Caco-2 (cell line): ENCODE data around the gene GRIK3. TPM values are rescaled to one million over a fixed set of nuclear protein-coding genes. Genes with fewer than 3 reads are reported as not detected.

ENCODE experiments used
- BruUV-seq: library from RNA; stranded (reverse); fragments of 400-500 nt; replicated peaks from 2 replicates; lab custom pipeline; 2021; lab: Mats Ljungman, UMichigan
- CTCF ChIA-PET: fragments of 300-600 bp; sonication (Branson Sonifier 250); formaldehyde crosslinking; loops from one replicate; lab custom pipeline; 2022; ENCODE audit warnings: antibody characterized with exemption; lab: Charles Lee
- POLR2A ChIA-PET: fragments of 300-600 bp; sonication (Branson Sonifier 250); formaldehyde crosslinking; loops from one replicate; lab custom pipeline; 2022; ENCODE audit warnings: antibody characterized with exemption; lab: Charles Lee
- DNase-seq, 2 experiments: peaks; one replicate each; pipeline versions ENCODE4 v3.0.0 to v3.0.0-alpha.2; 2020 to 2022
- H3K27me3 ChIP-seq: replicated peaks from 2 replicates; pipeline ENCODE4 v1.6.0; 2011; ENCODE audit warnings: low read length; ENCODE audit not compliant: control insufficient read depth, insufficient read depth
- H3K36me3 ChIP-seq: 2 replicates; pipeline ENCODE4 v1.5.1; 2011; ENCODE audit warnings: low read length; ENCODE audit not compliant: control insufficient read depth, insufficient read depth
- H3K4me1 ChIP-seq: fragments of 250-450 bp; sonication (Bioruptor Pico); 2 replicates; pipeline ENCODE4 v1.5.1; 2020; ENCODE audit warnings: mild to moderate bottlenecking
- H3K4me3 ChIP-seq: 2 replicates; pipeline ENCODE4 v1.5.1; 2011; ENCODE audit warnings: low read depth, mild to moderate bottlenecking, control low read depth, low read length
- H3K9me3 ChIP-seq: fragments of 250-450 bp; sonication (Bioruptor Pico); 2 replicates; pipeline ENCODE4 v1.5.1; 2020; ENCODE audit warnings: mild to moderate bottlenecking, moderate library complexity
- H3K27ac Mint-ChIP-seq: one replicate; pipeline ENCODE4 v1.8.0; 2022; ENCODE audit warnings: mixed read lengths; ENCODE audit not compliant: unreplicated experiment
- H3K27me3 Mint-ChIP-seq: one replicate; pipeline ENCODE4 v1.8.0; 2022; ENCODE audit warnings: mixed read lengths; ENCODE audit not compliant: insufficient read depth, unreplicated experiment
- H3K36me3 Mint-ChIP-seq: one replicate; pipeline ENCODE4 v1.8.0; 2022; ENCODE audit warnings: mild to moderate bottlenecking, mixed read lengths; ENCODE audit not compliant: insufficient read depth, unreplicated experiment
- H3K4me1 Mint-ChIP-seq: one replicate; pipeline ENCODE4 v1.8.0; 2022; ENCODE audit warnings: low read depth, mixed read lengths; ENCODE audit not compliant: unreplicated experiment
- H3K4me3 Mint-ChIP-seq: one replicate; pipeline ENCODE4 v1.8.0; 2022; ENCODE audit warnings: mild to moderate bottlenecking, moderate library complexity, mixed read lengths; ENCODE audit not compliant: unreplicated experiment
- H3K9me3 Mint-ChIP-seq: one replicate; pipeline ENCODE4 v1.8.0; 2022; ENCODE audit warnings: mixed read lengths; ENCODE audit not compliant: unreplicated experiment
- intact Hi-C: fragments of 100-400 bp; cut with micrococcal nuclease; formaldehyde crosslinking; loops from one replicate; pipeline ENCODE4 v1.10.0; 2022; ENCODE audit not compliant: unreplicated experiment
- total RNA-seq: library from RNA; stranded (reverse); gene quantifications from 2 replicates; pipeline ENCODE4 v1.2.3, GENCODE V29; 2022
- TF ChIP-seq, protein P1 (sequence below), 2 experiments: fragments of 200-600 bp in 1 of 2; IDR thresholded peaks; 1 replicate in 1 of 2; 2 replicates in 1 of 2; pipeline versions ENCODE4 v1.5.1 to v1.8.0; 2011 to 2022; ENCODE audit warnings: antibody characterized with exemption in 1 of 2, control low read depth in 1 of 2, inconsistent platforms in 1 of 2, low read depth in 1 of 2, low read length in 1 of 2, mild to moderate bottlenecking in 1 of 2, moderate library complexity in 1 of 2; ENCODE audit not compliant: insufficient read depth in 1 of 2, severe bottlenecking in 1 of 2, unreplicated experiment in 1 of 2

GRIK3 gene
- total RNA-seq, 1 experiment from 2014 or later: not detected

DNA sequence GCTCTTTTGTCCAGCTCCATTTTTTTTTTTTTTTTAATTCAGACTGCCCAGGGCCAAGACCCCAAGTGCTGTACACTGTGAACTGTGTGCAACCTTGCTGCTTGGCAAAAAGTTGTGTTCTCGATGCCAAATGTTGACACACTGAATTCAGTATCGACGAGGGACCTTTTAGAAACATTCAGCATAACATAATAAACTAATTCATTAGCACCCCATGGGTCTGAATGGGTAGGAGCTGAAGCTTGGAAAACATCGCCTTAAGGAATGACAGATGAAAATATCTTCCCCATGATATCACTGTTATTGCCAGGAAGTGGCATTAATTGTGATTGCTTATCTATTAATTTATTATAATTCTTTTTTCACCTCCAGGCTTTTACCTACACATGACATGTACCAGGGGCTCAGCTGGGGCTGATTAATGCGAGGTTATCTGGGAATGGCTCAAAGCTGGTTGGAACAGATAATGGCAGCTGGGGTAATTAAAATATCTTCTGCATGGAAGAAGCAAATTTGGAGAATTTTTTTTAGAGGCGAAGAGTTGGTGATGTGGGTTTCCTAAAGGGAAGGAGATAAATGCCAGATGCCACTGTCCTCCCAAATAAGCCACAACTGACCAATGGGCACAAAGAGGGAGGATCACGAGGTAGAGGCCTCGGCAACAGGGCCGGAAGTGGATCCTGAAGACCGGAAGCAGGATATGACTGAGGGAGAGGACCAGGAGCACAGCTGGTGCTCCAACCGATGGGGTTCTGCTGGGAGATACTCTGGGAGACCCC lies 169.3 kb downstream of the GRIK3 start:
- no TSS peak for BruUV-seq
- ChIA-PET POLR2A (no interaction called here), CTCF (no interaction called here)
- Mint-ChIP-seq H3K4me1 (no peaks in the 10 kb centered on the region), H3K36me3 (no peaks in the 10 kb centered on the region), H3K4me3 (no peak overlapping the region), H3K27ac (no peak overlapping the region), H3K27me3 (peaks cover 10% of the 10 kb centered on the region), H3K9me3 (no peaks in the 10 kb centered on the region)
- TF ChIP-seq, protein P1, sequence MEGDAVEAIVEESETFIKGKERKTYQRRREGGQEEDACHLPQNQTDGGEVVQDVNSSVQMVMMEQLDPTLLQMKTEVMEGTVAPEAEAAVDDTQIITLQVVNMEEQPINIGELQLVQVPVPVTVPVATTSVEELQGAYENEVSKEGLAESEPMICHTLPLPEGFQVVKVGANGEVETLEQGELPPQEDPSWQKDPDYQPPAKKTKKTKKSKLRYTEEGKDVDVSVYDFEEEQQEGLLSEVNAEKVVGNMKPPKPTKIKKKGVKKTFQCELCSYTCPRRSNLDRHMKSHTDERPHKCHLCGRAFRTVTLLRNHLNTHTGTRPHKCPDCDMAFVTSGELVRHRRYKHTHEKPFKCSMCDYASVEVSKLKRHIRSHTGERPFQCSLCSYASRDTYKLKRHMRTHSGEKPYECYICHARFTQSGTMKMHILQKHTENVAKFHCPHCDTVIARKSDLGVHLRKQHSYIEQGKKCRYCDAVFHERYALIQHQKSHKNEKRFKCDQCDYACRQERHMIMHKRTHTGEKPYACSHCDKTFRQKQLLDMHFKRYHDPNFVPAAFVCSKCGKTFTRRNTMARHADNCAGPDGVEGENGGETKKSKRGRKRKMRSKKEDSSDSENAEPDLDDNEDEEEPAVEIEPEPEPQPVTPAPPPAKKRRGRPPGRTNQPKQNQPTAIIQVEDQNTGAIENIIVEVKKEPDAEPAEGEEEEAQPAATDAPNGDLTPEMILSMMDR (IDR thresholded peaks at IDR 0.05; ENCODE audit: insufficient read depth in 1 of 2, low read depth in 1 of 2, low read length in 1 of 2, severe bottlenecking in 1 of 2, unreplicated experiment in 1 of 2): no peak
- intact Hi-C loops: no loop called here
- H3K27me3 ChIP-seq: no peaks in the 10 kb centered on the region
- H3K4me1 ChIP-seq: no peaks in the 10 kb centered on the region
- no peak for DNase-seq
- H3K4me3 ChIP-seq: no peak overlapping the region
- H3K9me3 ChIP-seq: no peaks in the 10 kb centered on the region
- H3K36me3 ChIP-seq: no peaks in the 10 kb centered on the region

DNA sequence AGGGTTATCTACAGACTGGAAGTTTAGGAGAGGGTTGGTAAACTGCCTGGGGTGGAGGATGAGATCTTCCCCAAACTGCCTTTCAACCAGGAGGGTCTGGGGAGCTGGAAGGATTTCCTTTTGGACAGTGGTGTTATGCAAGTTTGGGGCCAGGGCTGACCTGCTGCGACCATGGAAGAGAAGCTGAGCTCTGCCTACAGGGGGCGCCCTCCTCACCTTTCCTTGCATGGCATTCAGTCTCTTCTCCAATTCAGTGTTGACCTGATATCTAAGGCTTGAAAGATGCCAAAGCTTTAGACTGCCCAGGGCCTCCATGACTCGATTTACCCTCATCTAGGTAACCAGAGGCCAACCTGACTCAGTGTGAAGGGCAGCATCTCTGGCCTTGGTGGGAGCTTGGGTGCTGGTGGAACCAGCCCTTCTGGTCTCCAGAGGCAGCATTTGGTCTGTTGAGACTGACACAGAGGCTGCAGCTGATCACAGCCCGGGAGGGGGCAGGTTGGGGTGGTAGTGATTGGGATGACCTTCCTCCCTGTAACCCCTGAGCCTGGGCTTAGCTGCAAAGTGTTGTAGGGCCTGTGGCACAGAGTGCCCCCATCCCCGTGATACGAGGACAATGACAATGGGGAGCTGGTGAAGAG lies 170.0 kb downstream of the GRIK3 start:
- Mint-ChIP-seq H3K27ac (no peak overlapping the region), H3K9me3 (no peaks in the 10 kb centered on the region), H3K36me3 (no peaks in the 10 kb centered on the region), H3K4me3 (no peak overlapping the region), H3K27me3 (peaks cover 15% of the 10 kb centered on the region), H3K4me1 (no peaks in the 10 kb centered on the region)
- H3K27me3 ChIP-seq: no peaks in the 10 kb centered on the region
- H3K36me3 ChIP-seq: no peaks in the 10 kb centered on the region
- POLR2A ChIA-PET: no interaction called here
- CTCF ChIA-PET: no interaction called here
- TF ChIP-seq, protein P1 (IDR thresholded peaks at IDR 0.05; ENCODE audit: insufficient read depth in 1 of 2, low read depth in 1 of 2, low read length in 1 of 2, severe bottlenecking in 1 of 2, unreplicated experiment in 1 of 2): peak in 1 of 2 experiments; percentile 21
- no peaks in the 10 kb centered on the region for H3K9me3 ChIP-seq
- H3K4me3 ChIP-seq: no peak overlapping the region
- no peak for DNase-seq
- no TSS peak for BruUV-seq
- H3K4me1 ChIP-seq: no peaks in the 10 kb centered on the region
- intact Hi-C loops: no loop called here

DNA sequence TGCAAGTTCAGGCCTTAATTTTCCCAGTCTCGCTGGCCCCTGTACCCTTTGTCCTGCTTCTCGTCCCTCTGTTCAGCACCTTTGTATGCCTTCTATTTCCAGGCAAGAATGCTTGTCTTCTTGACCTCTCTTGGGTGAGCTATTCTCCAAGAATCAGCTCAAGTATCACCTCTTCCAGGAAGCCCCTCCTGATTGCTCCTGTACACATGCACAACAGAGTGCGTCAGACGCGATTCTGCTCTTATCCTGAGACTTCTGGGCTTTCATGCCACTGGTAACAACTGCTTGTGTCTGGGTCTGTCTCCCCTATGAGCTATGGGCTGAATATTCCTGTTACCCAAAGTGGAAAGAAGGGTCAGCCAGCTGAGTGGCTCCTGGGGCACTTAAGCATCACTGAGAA lies 170.8 kb downstream of the GRIK3 start:
- DNase-seq: no peak
- POLR2A ChIA-PET: no interaction called here
- Mint-ChIP-seq H3K36me3 (no peaks in the 10 kb centered on the region), H3K4me3 (no peak overlapping the region), H3K9me3 (no peaks in the 10 kb centered on the region), H3K4me1 (no peaks in the 10 kb centered on the region), H3K27me3 (peaks cover 15% of the 10 kb centered on the region), H3K27ac (no peak overlapping the region)
- no peaks in the 10 kb centered on the region for H3K27me3 ChIP-seq
- H3K4me1 ChIP-seq: no peaks in the 10 kb centered on the region
- CTCF ChIA-PET: no interaction called here
- H3K36me3 ChIP-seq: no peaks in the 10 kb centered on the region
- intact Hi-C loops: no loop called here
- no peaks in the 10 kb centered on the region for H3K9me3 ChIP-seq
- no peak overlapping the region for H3K4me3 ChIP-seq
- TF ChIP-seq, protein P1 (IDR thresholded peaks at IDR 0.05; ENCODE audit: insufficient read depth in 1 of 2, low read depth in 1 of 2, low read length in 1 of 2, severe bottlenecking in 1 of 2, unreplicated experiment in 1 of 2): no peak
- no TSS peak for BruUV-seq
